ENCODE data around the gene TRAF1. TPM values are rescaled to one million over a fixed set of nuclear protein-coding genes. Genes with fewer than 3 reads are reported as not detected.

Gene TRAF1
- total RNA-seq, 4 donors from 2014 or later = 5.7 to 7.8 (median 6.6) TPM

DNA sequence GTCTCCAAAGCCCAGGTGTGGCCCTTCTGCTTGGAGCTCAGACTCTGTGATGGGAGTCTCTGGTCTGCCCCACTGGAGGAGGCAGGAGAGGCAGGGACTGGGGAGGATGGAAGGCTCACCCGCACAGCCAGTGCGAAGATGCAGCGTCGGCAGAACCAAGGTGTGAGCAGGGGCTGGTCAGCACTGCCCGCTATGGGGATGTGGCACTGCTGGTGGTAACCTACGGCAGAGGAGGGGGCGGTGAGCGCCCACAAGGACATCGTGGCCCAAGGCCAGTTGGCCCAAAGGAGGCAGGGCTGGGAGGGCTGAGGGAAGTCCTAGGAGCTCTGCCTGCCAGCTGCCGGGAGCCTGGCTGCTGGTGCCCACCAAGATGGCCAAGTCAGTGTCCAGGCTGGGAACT, 56.9 kb downstream of the TRAF1 start:
- peak in 1 of 2 donors; percentile 16 for DNase-seq
- TF ChIP-seq, protein P1, sequence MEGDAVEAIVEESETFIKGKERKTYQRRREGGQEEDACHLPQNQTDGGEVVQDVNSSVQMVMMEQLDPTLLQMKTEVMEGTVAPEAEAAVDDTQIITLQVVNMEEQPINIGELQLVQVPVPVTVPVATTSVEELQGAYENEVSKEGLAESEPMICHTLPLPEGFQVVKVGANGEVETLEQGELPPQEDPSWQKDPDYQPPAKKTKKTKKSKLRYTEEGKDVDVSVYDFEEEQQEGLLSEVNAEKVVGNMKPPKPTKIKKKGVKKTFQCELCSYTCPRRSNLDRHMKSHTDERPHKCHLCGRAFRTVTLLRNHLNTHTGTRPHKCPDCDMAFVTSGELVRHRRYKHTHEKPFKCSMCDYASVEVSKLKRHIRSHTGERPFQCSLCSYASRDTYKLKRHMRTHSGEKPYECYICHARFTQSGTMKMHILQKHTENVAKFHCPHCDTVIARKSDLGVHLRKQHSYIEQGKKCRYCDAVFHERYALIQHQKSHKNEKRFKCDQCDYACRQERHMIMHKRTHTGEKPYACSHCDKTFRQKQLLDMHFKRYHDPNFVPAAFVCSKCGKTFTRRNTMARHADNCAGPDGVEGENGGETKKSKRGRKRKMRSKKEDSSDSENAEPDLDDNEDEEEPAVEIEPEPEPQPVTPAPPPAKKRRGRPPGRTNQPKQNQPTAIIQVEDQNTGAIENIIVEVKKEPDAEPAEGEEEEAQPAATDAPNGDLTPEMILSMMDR (IDR thresholded peaks at IDR 0.05) = no peak
- TF ChIP-seq POLR2A (IDR thresholded peaks at IDR 0.05) = no peak
- peaks cover 2 to 7% of the 10 kb centered on the region in 2 donors for H3K4me1 ChIP-seq
- H3K9me3 ChIP-seq = no peaks in the 10 kb centered on the region
- peak overlapping the region in 2 of 3 donors; percentile 78 to 81 for H3K27ac ChIP-seq
- no peaks in the 10 kb centered on the region for H3K27me3 ChIP-seq
- 90 to 97% methylated on average over 10 of the region's 10 CpGs for WGBS, 2 donors
- intact Hi-C loops (cut with DNase I) = loop anchor here (5.0 kb wide), 1 partner anchor 58 kb away; the partner anchor contains the start of gene TRAF1
- no peaks in the 10 kb centered on the region for H3K36me3 ChIP-seq
- no peak overlapping the region for H3K4me3 ChIP-seq (replicated peaks in 1 of 3)

GRCh38 chr9:120869360-120869687, 57.3 kb downstream of the TRAF1 start:
- no peaks in the 10 kb centered on the region for H3K9me3 ChIP-seq
- peaks cover 2 to 7% of the 10 kb centered on the region in 2 donors for H3K4me1 ChIP-seq
- peak overlapping the region; percentile 71 to 81 (median 78) for H3K27ac ChIP-seq
- no peak for DNase-seq
- H3K36me3 ChIP-seq = no peaks in the 10 kb centered on the region
- H3K4me3 ChIP-seq (replicated peaks in 1 of 3) = peak overlapping the region in 2 of 3 donors; percentile 38
- intact Hi-C loops (cut with DNase I) = no loop called here
- H3K27me3 ChIP-seq = no peaks in the 10 kb centered on the region
- TF ChIP-seq, protein P1 (IDR thresholded peaks at IDR 0.05) = no peak
- no peak for TF ChIP-seq POLR2A (IDR thresholded peaks at IDR 0.05)
- 33 to 46% methylated on average over 9 to 10 of the region's 10 CpGs for WGBS, 2 donors

- TF ChIP-seq, protein P1 (IDR thresholded peaks at IDR 0.05) = peak in 3 of 6 experiments; percentile 37 to 46 (median 40)
- TF ChIP-seq POLR2A (IDR thresholded peaks at IDR 0.05) = peak in 1 of 2 donors; percentile 60
- H3K36me3 ChIP-seq = no peaks in the 10 kb centered on the region
These were observed 57.8 kb downstream of the TRAF1 start for GRCh38 chr9:120868676-120869359.

GRCh38 chr9:120868339-120868675, 58.3 kb downstream of the TRAF1 start:
- TF ChIP-seq, protein P1 (IDR thresholded peaks at IDR 0.05) = no peak
- no peak for TF ChIP-seq POLR2A (IDR thresholded peaks at IDR 0.05)
- Histone ChIP-seq H3K9me3 (no peaks in the 10 kb centered on the region), H3K36me3 (no peaks in the 10 kb centered on the region), H3K27me3 (no peaks in the 10 kb centered on the region), H3K27ac (peak overlapping the region in 2 of 3 donors; percentile 78 to 81), H3K4me1 (peaks cover 0 to 7% of the 10 kb centered on the region in 2 donors), H3K4me3 (replicated peaks in 1 of 3) (peak overlapping the region in 1 of 3 donors; percentile 38)
- no peak for DNase-seq
- intact Hi-C loops (cut with DNase I) = no loop called here
- WGBS, 2 donors = 29 to 36% methylated on average over 11 of the region's 11 CpGs

More at GRCh38 chr9:120868676-120869359, 57.8 kb downstream of the TRAF1 start:
- Histone ChIP-seq H3K9me3 (no peaks in the 10 kb centered on the region), H3K4me1 (peaks cover 2 to 7% of the 10 kb centered on the region in 2 donors), H3K27me3 (no peaks in the 10 kb centered on the region), H3K4me3 (replicated peaks in 1 of 3) (peak overlapping the region in 2 of 3 donors; percentile 38), H3K27ac (peak overlapping the region; percentile 71 to 81 (median 78))
- peak; percentile 99 for DNase-seq
- 3 to 32% methylated on average over 4 to 19 of the region's 52 CpGs for WGBS, 2 donors
- intact Hi-C loops (cut with DNase I) = no loop called here

- no peaks in the 10 kb centered on the region for H3K36me3 ChIP-seq
- no peaks in the 10 kb centered on the region for H3K9me3 ChIP-seq
- no peak for DNase-seq
- H3K4me1 ChIP-seq = peaks cover 0 to 7% of the 10 kb centered on the region in 2 donors
- TF ChIP-seq, protein P1 (IDR thresholded peaks at IDR 0.05) = no peak
- no peak for TF ChIP-seq POLR2A (IDR thresholded peaks at IDR 0.05)
- H3K27me3 ChIP-seq = no peaks in the 10 kb centered on the region
- WGBS, 2 donors = 92 to 95% methylated on average over 12 to 15 of the region's 15 CpGs
- peak overlapping the region in 1 of 3 donors; percentile 38 for H3K4me3 ChIP-seq (replicated peaks in 1 of 3)
- H3K27ac ChIP-seq = no peak overlapping the region
- intact Hi-C loops (cut with DNase I) = no loop called here
These were observed 58.8 kb downstream of the TRAF1 start for GRCh38 chr9:120867676-120868338.
